Measurements from ENCODE around the gene RAB33B.
"Not testable (repeated sequence)": the region's sequence is repeated elsewhere in the genome, so short reads cannot be mapped to it uniquely, and the experiment has no call there.

RAB33B gene

DNA sequence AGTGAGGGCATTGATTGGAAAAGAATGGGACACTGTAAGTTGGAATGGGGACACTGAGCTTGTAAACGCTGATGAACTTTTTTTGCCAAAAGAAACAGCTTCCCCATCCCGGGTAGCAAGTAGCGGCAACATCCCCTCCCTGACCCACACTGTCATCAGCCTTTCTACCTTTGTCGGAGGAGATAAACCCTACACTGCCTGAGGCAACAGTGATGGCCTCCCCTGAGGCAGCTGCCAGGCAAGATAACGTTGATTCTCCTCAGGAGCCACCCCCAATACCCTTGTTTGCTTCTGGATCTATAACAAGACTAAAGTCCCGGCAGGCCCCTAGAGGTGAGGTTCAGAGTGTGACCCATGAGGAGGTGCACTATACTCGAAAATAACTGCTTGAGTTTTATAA, 10.3 kb upstream of the RAB33B start:
- H3F3A ChIP-seq (ENCODE audit: insufficient read depth): no peaks in the 10 kb centered on the region
- no peaks in the 10 kb centered on the region for H3K27me3 ChIP-seq (ENCODE audit: low read length)
- H3K9me3 ChIP-seq (ENCODE audit: insufficient read depth, low read length): no peaks in the 10 kb centered on the region
- no peaks in the 10 kb centered on the region for H4K20me1 ChIP-seq (ENCODE audit: low read depth, low read length)
- H3K36me3 ChIP-seq (ENCODE audit: low read length): no peaks in the 10 kb centered on the region
- no peak overlapping the region for H3K4me2 ChIP-seq (ENCODE audit: low read depth, low read length, poor library complexity, severe bottlenecking)
- no peaks in the 10 kb centered on the region for H3K9me2 ChIP-seq (replicated peaks; ENCODE audit: insufficient read depth, low read length)
- H3K79me2 ChIP-seq (ENCODE audit: insufficient read depth, low read length): no peaks in the 10 kb centered on the region
- TF ChIP-seq EZH2phosphoT487 (conservative IDR thresholded peaks at IDR 0.05; ENCODE audit: low read length): no peak
- TF ChIP-seq, protein P1, sequence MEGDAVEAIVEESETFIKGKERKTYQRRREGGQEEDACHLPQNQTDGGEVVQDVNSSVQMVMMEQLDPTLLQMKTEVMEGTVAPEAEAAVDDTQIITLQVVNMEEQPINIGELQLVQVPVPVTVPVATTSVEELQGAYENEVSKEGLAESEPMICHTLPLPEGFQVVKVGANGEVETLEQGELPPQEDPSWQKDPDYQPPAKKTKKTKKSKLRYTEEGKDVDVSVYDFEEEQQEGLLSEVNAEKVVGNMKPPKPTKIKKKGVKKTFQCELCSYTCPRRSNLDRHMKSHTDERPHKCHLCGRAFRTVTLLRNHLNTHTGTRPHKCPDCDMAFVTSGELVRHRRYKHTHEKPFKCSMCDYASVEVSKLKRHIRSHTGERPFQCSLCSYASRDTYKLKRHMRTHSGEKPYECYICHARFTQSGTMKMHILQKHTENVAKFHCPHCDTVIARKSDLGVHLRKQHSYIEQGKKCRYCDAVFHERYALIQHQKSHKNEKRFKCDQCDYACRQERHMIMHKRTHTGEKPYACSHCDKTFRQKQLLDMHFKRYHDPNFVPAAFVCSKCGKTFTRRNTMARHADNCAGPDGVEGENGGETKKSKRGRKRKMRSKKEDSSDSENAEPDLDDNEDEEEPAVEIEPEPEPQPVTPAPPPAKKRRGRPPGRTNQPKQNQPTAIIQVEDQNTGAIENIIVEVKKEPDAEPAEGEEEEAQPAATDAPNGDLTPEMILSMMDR (IDR thresholded peaks at IDR 0.05; ENCODE audit: insufficient read depth, low read length, poor library complexity, severe bottlenecking): no peak
- no peak overlapping the region for H2AFZ ChIP-seq (ENCODE audit: low read depth, low read length, severe bottlenecking)
- no peak overlapping the region for H3K9ac ChIP-seq (ENCODE audit: low read length)
- H3K4me3 ChIP-seq (ENCODE audit: insufficient read depth, low read length, poor library complexity, severe bottlenecking): no peak overlapping the region
- H3K27ac ChIP-seq (ENCODE audit: low read depth, low read length): no peak overlapping the region

DNA sequence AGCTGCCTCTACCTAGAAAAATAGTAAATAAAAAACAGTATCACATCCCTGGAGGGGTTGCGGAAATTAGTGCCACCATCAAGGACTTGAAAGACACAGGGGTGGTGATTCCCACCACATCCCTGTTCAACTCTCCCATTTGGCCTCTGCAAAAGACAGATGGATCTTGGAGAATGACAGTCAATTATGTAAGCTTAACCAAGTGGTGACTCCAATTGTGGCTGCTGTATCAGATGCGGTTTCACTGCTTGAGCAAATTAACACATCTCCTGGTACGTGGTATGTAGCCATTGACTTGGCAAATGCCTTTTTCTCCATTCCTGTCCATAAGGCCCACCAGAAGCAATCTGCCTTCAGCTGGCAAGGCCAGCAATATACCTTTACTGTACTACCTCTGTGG, 9.0 kb upstream of the RAB33B start:
- H3K27ac ChIP-seq (ENCODE audit: low read depth, low read length); H3K27me3 ChIP-seq (ENCODE audit: low read length); H3K4me2 ChIP-seq (ENCODE audit: low read depth, low read length, poor library complexity, severe bottlenecking); H3K36me3 ChIP-seq (ENCODE audit: low read length); H3K4me3 ChIP-seq (ENCODE audit: insufficient read depth, low read length, poor library complexity, severe bottlenecking); H3F3A ChIP-seq (ENCODE audit: insufficient read depth); H3K79me2 ChIP-seq (ENCODE audit: insufficient read depth, low read length); H3K9me3 ChIP-seq (ENCODE audit: insufficient read depth, low read length); H3K9me2 ChIP-seq (replicated peaks; ENCODE audit: insufficient read depth, low read length); H4K20me1 ChIP-seq (ENCODE audit: low read depth, low read length); H2AFZ ChIP-seq (ENCODE audit: low read depth, low read length, severe bottlenecking); H3K9ac ChIP-seq (ENCODE audit: low read length): not testable (repeated sequence)

DNA sequence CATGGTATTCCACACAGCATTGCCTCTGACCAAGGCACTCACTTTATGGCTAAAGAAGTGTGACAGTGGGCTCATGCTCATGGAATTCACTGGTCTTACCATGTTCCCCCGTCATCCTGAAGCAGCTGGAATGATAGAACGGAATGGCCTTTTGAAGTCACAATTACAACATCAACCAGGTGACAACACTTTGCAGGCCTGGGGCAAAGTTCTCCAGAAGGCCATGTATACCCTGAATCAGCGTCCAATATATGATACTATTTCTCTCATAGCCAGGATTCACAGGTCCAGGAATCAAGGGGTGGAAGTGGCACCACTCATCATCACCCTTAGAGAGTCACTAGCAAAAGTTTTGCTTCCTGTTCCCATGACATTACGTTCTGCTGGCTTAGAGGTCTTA, 6.8 kb upstream of the RAB33B start:
- not testable (repeated sequence) for H3F3A ChIP-seq (ENCODE audit: insufficient read depth); H3K4me2 ChIP-seq (ENCODE audit: low read depth, low read length, poor library complexity, severe bottlenecking); H3K4me3 ChIP-seq (ENCODE audit: insufficient read depth, low read length, poor library complexity, severe bottlenecking); H2AFZ ChIP-seq (ENCODE audit: low read depth, low read length, severe bottlenecking); H3K27ac ChIP-seq (ENCODE audit: low read depth, low read length); H3K27me3 ChIP-seq (ENCODE audit: low read length); H3K79me2 ChIP-seq (ENCODE audit: insufficient read depth, low read length); H3K9me2 ChIP-seq (replicated peaks; ENCODE audit: insufficient read depth, low read length); H3K36me3 ChIP-seq (ENCODE audit: low read length); H4K20me1 ChIP-seq (ENCODE audit: low read depth, low read length); H3K9me3 ChIP-seq (ENCODE audit: insufficient read depth, low read length); H3K9ac ChIP-seq (ENCODE audit: low read length)

DNA sequence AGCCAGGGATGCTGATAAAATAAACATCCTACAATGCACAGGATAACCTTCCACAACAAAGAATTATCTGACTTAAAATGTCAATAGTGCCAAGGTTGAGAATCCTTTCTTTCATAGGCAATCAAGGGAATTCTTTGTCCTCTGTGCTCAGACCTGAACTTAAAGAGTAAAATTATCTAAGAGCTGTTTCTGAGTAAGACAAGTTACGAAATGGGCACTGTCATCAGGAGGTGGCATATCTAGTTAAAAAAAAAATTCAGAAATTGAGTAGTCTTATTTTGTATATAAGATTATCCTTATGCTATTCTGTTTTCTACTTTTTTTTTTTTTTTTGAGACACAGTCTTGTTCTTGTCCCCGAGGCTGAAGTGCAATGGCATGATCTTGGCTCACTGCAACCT, 3.3 kb upstream of the RAB33B start:
- H3K9me2 ChIP-seq (replicated peaks; ENCODE audit: insufficient read depth, low read length): no peaks in the 10 kb centered on the region
- peaks cover 6% of the 10 kb centered on the region; the same call in 1 of the 2 replicates for H3F3A ChIP-seq (ENCODE audit: insufficient read depth)
- no peaks in the 10 kb centered on the region for H3K9me3 ChIP-seq (ENCODE audit: insufficient read depth, low read length)
- H3K36me3 ChIP-seq (ENCODE audit: low read length): no peaks in the 10 kb centered on the region
- no peak overlapping the region for H2AFZ ChIP-seq (ENCODE audit: low read depth, low read length, severe bottlenecking)
- no peak for TF ChIP-seq EZH2phosphoT487 (conservative IDR thresholded peaks at IDR 0.05; ENCODE audit: low read length)
- TF ChIP-seq, protein P1 (IDR thresholded peaks at IDR 0.05; ENCODE audit: insufficient read depth, low read length, poor library complexity, severe bottlenecking): no peak
- no peak overlapping the region for H3K4me2 ChIP-seq (ENCODE audit: low read depth, low read length, poor library complexity, severe bottlenecking)
- no peak overlapping the region for H3K27ac ChIP-seq (ENCODE audit: low read depth, low read length)
- no peaks in the 10 kb centered on the region for H4K20me1 ChIP-seq (ENCODE audit: low read depth, low read length)
- H3K79me2 ChIP-seq (ENCODE audit: insufficient read depth, low read length): peaks cover 15% of the 10 kb centered on the region; the same call in 1 of the 2 replicates
- H3K27me3 ChIP-seq (ENCODE audit: low read length): no peaks in the 10 kb centered on the region
- no peak overlapping the region for H3K4me3 ChIP-seq (ENCODE audit: insufficient read depth, low read length, poor library complexity, severe bottlenecking)
- H3K9ac ChIP-seq (ENCODE audit: low read length): no peak overlapping the region
